ENCODE data around the gene LRRC43. TPM values are rescaled to one million over a fixed set of nuclear protein-coding genes. Genes with fewer than 3 reads are reported as not detected.
A peak's percentile ranks its signal among the peaks of the same experiment; 100 is the strongest.

Gene LRRC43
- total and polyA plus RNA-seq, 2 donors (not counting 1 experiment from before 2014, with no cell fraction given) = 0.61 to 3.6 TPM

GRCh38 chr12:122137229-122137628, 45.7 kb upstream of the LRRC43 start:
- Histone ChIP-seq H3K27me3 (ENCODE audit: control insufficient read depth, insufficient read depth, low read length) (no peaks in the 10 kb centered on the region), H3K4me3 (replicated peaks in 1 of 4; ENCODE audit: control extremely low read depth in 1 of 4, insufficient read depth in 1 of 4, low read depth in 3 of 4, low read length in 4 of 4) (no peak overlapping the region), H3K79me2 (ENCODE audit: control insufficient read depth, insufficient read depth, low read length) (no peaks in the 10 kb centered on the region), H2AFZ (ENCODE audit: low read length) (no peak overlapping the region), H3K9me3 (ENCODE audit: control insufficient read depth, insufficient read depth, low read depth, low read length) (no peaks in the 10 kb centered on the region), H3K4me2 (ENCODE audit: extremely low read depth, insufficient read depth, low read length) (no peak overlapping the region), H3K27ac (ENCODE audit: insufficient read depth, low read length) (no peak overlapping the region), H3K9ac (ENCODE audit: insufficient read depth, low read length) (no peak overlapping the region), H4K20me1 (ENCODE audit: control insufficient read depth, extremely low read depth, insufficient read depth, low read length) (no peaks in the 10 kb centered on the region), H3K4me1 (ENCODE audit: control insufficient read depth, extremely low read depth, insufficient read depth, low read length) (no peaks in the 10 kb centered on the region), H3K36me3 (ENCODE audit: control insufficient read depth, insufficient read depth, low read length) (peaks cover 23% of the 10 kb centered on the region)
- TF ChIP-seq EZH2 (IDR thresholded peaks at IDR 0.05; ENCODE audit: low read length, missing control alignments) = no peak
- TF ChIP-seq CTCF (conservative IDR thresholded peaks at IDR 0.05 in 1 of 2, IDR thresholded peaks at IDR 0.05 in 1 of 2; ENCODE audit: low read depth in 1 of 2, low read length in 2 of 2) = peak in 1 of 2 donors; percentile 16
- DNase-seq (ENCODE audit: low read depth in 2 of 2) = no peak

GRCh38 chr12:122137681-122138080, 45.2 kb upstream of the LRRC43 start:
- H3K9ac ChIP-seq (ENCODE audit: insufficient read depth, low read length) = no peak overlapping the region
- no peaks in the 10 kb centered on the region for H4K20me1 ChIP-seq (ENCODE audit: control insufficient read depth, extremely low read depth, insufficient read depth, low read length)
- no peak overlapping the region for H3K27ac ChIP-seq (ENCODE audit: insufficient read depth, low read length)
- H3K79me2 ChIP-seq (ENCODE audit: control insufficient read depth, insufficient read depth, low read length) = no peaks in the 10 kb centered on the region
- TF ChIP-seq EZH2 (IDR thresholded peaks at IDR 0.05; ENCODE audit: low read length, missing control alignments) (no peak), CTCF (conservative IDR thresholded peaks at IDR 0.05 in 1 of 2, IDR thresholded peaks at IDR 0.05 in 1 of 2; ENCODE audit: low read depth in 1 of 2, low read length in 2 of 2) (no peak)
- H3K9me3 ChIP-seq (ENCODE audit: control insufficient read depth, insufficient read depth, low read depth, low read length) = no peaks in the 10 kb centered on the region
- H3K27me3 ChIP-seq (ENCODE audit: control insufficient read depth, insufficient read depth, low read length) = no peaks in the 10 kb centered on the region
- peaks cover 24% of the 10 kb centered on the region for H3K36me3 ChIP-seq (ENCODE audit: control insufficient read depth, insufficient read depth, low read length)
- no peak overlapping the region for H3K4me3 ChIP-seq (replicated peaks in 1 of 4; ENCODE audit: control extremely low read depth in 1 of 4, insufficient read depth in 1 of 4, low read depth in 3 of 4, low read length in 4 of 4)
- DNase-seq (ENCODE audit: low read depth in 2 of 2) = no peak
- no peak overlapping the region for H2AFZ ChIP-seq (ENCODE audit: low read length)
- H3K4me1 ChIP-seq (ENCODE audit: control insufficient read depth, extremely low read depth, insufficient read depth, low read length) = no peaks in the 10 kb centered on the region
- no peak overlapping the region for H3K4me2 ChIP-seq (ENCODE audit: extremely low read depth, insufficient read depth, low read length)

- Histone ChIP-seq H3K27me3 (ENCODE audit: control insufficient read depth, insufficient read depth, low read length) (no peaks in the 10 kb centered on the region), H3K4me3 (replicated peaks in 1 of 4; ENCODE audit: control extremely low read depth in 1 of 4, insufficient read depth in 1 of 4, low read depth in 3 of 4, low read length in 4 of 4) (no peak overlapping the region), H3K9ac (ENCODE audit: insufficient read depth, low read length) (no peak overlapping the region), H3K36me3 (ENCODE audit: control insufficient read depth, insufficient read depth, low read length) (peaks cover 24% of the 10 kb centered on the region), H3K79me2 (ENCODE audit: control insufficient read depth, insufficient read depth, low read length) (no peaks in the 10 kb centered on the region), H3K27ac (ENCODE audit: insufficient read depth, low read length) (no peak overlapping the region), H3K9me3 (ENCODE audit: control insufficient read depth, insufficient read depth, low read depth, low read length) (no peaks in the 10 kb centered on the region), H3K4me2 (ENCODE audit: extremely low read depth, insufficient read depth, low read length) (no peak overlapping the region), H3K4me1 (ENCODE audit: control insufficient read depth, extremely low read depth, insufficient read depth, low read length) (no peaks in the 10 kb centered on the region), H4K20me1 (ENCODE audit: control insufficient read depth, extremely low read depth, insufficient read depth, low read length) (no peaks in the 10 kb centered on the region), H2AFZ (ENCODE audit: low read length) (no peak overlapping the region)
- TF ChIP-seq EZH2 (IDR thresholded peaks at IDR 0.05; ENCODE audit: low read length, missing control alignments) = no peak
- TF ChIP-seq CTCF (conservative IDR thresholded peaks at IDR 0.05 in 1 of 2, IDR thresholded peaks at IDR 0.05 in 1 of 2; ENCODE audit: low read depth in 1 of 2, low read length in 2 of 2) = no peak
- DNase-seq (ENCODE audit: low read depth in 2 of 2) = no peak
Measured at GRCh38 chr12:122138181-122138580, 44.7 kb upstream of the LRRC43 start.
